Mucosa of rectum (tissue), 2 donors: Measurements from ENCODE around the gene CCR6.

Experiments used
- H3K27ac ChIP-seq, 2 donors: one replicate each; pipeline ENCODE4 v1.7.0; 2013; ENCODE audit warnings: inconsistent platforms in 2 of 2, low read depth in 2 of 2, low read length in 2 of 2
- H3K27me3 ChIP-seq, 2 donors: one replicate each; pipeline ENCODE4 v1.7.0; 2013; ENCODE audit warnings: low read length in 2 of 2; ENCODE audit not compliant: control insufficient read depth in 2 of 2, insufficient read depth in 2 of 2
- H3K36me3 ChIP-seq, 2 donors: one replicate each; pipeline ENCODE4 v1.7.0; 2013; ENCODE audit warnings: low read length in 2 of 2; ENCODE audit not compliant: control insufficient read depth in 2 of 2, insufficient read depth in 2 of 2
- H3K4me1 ChIP-seq, 2 donors: one replicate each; pipeline ENCODE4 v1.7.0; 2013; ENCODE audit warnings: low read length in 2 of 2, mild to moderate bottlenecking in 1 of 2; ENCODE audit not compliant: control insufficient read depth in 2 of 2, insufficient read depth in 2 of 2
- H3K4me3 ChIP-seq, 2 donors: one replicate each; pipeline ENCODE4 v1.7.0; 2013; ENCODE audit warnings: low read length in 2 of 2
- H3K9ac ChIP-seq, 2 donors: one replicate each; pipeline ENCODE4 v1.7.0; 2013; ENCODE audit warnings: low read length in 2 of 2, low read depth in 1 of 2, mild to moderate bottlenecking in 1 of 2
- H3K9me3 ChIP-seq, 2 donors: one replicate each; pipeline ENCODE4 v1.7.0; 2013; ENCODE audit warnings: low read length in 2 of 2; ENCODE audit not compliant: control insufficient read depth in 2 of 2
- donor health status: healthy.
- donor health status: Normal muscosa, but diverticular disease.

Gene CCR6

GRCh38 chr6:167118006-167118405 is 4.9 kb upstream of the CCR6 start:
- Histone ChIP-seq H3K27ac (no peak overlapping the region), H3K27me3 (peaks cover 0 to 2% of the 10 kb centered on the region in 2 donors), H3K9me3 (no peaks in the 10 kb centered on the region), H3K9ac (no peak overlapping the region), H3K4me3 (no peak overlapping the region), H3K36me3 (no peaks in the 10 kb centered on the region), H3K4me1 (peaks cover under 1 to 2% of the 10 kb centered on the region in 2 donors)

GRCh38 chr6:167118839-167119238 is 4.1 kb upstream of the CCR6 start:
- H3K4me1 ChIP-seq: peaks cover 0 to 4% of the 10 kb centered on the region in 2 donors
- H3K27ac ChIP-seq: peak overlapping the region in 1 of 2 donors; percentile 45
- H3K4me3 ChIP-seq: no peak overlapping the region
- H3K36me3 ChIP-seq: no peaks in the 10 kb centered on the region
- H3K9me3 ChIP-seq: no peaks in the 10 kb centered on the region
- H3K9ac ChIP-seq: no peak overlapping the region
- H3K27me3 ChIP-seq: peaks cover 0 to 2% of the 10 kb centered on the region in 2 donors

GRCh38 chr6:167119670-167120582 is 3.0 kb upstream of the CCR6 start:
- Histone ChIP-seq H3K27me3 (peaks cover 0 to 2% of the 10 kb centered on the region in 2 donors), H3K9me3 (no peaks in the 10 kb centered on the region), H3K36me3 (no peaks in the 10 kb centered on the region), H3K4me1 (peaks cover 0 to 4% of the 10 kb centered on the region in 2 donors), H3K4me3 (no peak overlapping the region), H3K27ac (peak overlapping the region; percentile 17 to 59), H3K9ac (no peak overlapping the region)

GRCh38 chr6:167120583-167120903 is 2.4 kb upstream of the CCR6 start:
- peaks cover 0 to 4% of the 10 kb centered on the region in 2 donors for H3K4me1 ChIP-seq
- no peak overlapping the region for H3K4me3 ChIP-seq
- peaks cover 0 to 2% of the 10 kb centered on the region in 2 donors for H3K27me3 ChIP-seq
- H3K9ac ChIP-seq: no peak overlapping the region
- H3K27ac ChIP-seq: peak overlapping the region; percentile 17 to 59
- no peaks in the 10 kb centered on the region for H3K9me3 ChIP-seq
- no peaks in the 10 kb centered on the region for H3K36me3 ChIP-seq

- peaks cover 0 to 4% of the 10 kb centered on the region in 2 donors for H3K4me1 ChIP-seq
- H3K9ac ChIP-seq: peak overlapping the region in 1 of 2 donors; percentile 14
- H3K27ac ChIP-seq: peak overlapping the region in 1 of 2 donors; percentile 59
- no peaks in the 10 kb centered on the region for H3K36me3 ChIP-seq
- H3K4me3 ChIP-seq: peak overlapping the region in 1 of 2 donors; percentile 20
- H3K9me3 ChIP-seq: no peaks in the 10 kb centered on the region
- H3K27me3 ChIP-seq: no peaks in the 10 kb centered on the region
Observed at GRCh38 chr6:167121335-167121841, 1.5 kb upstream of the CCR6 start.

- Histone ChIP-seq H3K27ac (peak overlapping the region; percentile 32 to 59), H3K36me3 (no peaks in the 10 kb centered on the region), H3K4me3 (peak overlapping the region in 1 of 2 donors; percentile 37), H3K4me1 (peaks cover 0 to 4% of the 10 kb centered on the region in 2 donors), H3K9me3 (no peaks in the 10 kb centered on the region), H3K27me3 (no peaks in the 10 kb centered on the region), H3K9ac (no peak overlapping the region)
Observed at GRCh38 chr6:167122041-167122826, 662 bp upstream of the CCR6 start.

GRCh38 chr6:167124753-167125152 is 1.9 kb downstream of the CCR6 start:
- Histone ChIP-seq H3K4me3 (peak overlapping the region in 1 of 2 donors; percentile 45), H3K27ac (no peak overlapping the region), H3K27me3 (no peaks in the 10 kb centered on the region), H3K36me3 (no peaks in the 10 kb centered on the region), H3K4me1 (peaks cover 0 to 4% of the 10 kb centered on the region in 2 donors), H3K9ac (no peak overlapping the region), H3K9me3 (no peaks in the 10 kb centered on the region)

GRCh38 chr6:167125410-167125809 is 2.5 kb downstream of the CCR6 start:
- H3K27ac ChIP-seq: no peak overlapping the region
- no peak overlapping the region for H3K9ac ChIP-seq
- peak overlapping the region in 1 of 2 donors; percentile 32 for H3K4me3 ChIP-seq
- no peaks in the 10 kb centered on the region for H3K36me3 ChIP-seq
- no peaks in the 10 kb centered on the region for H3K9me3 ChIP-seq
- H3K4me1 ChIP-seq: peaks cover 0 to 4% of the 10 kb centered on the region in 2 donors
- no peaks in the 10 kb centered on the region for H3K27me3 ChIP-seq

- Histone ChIP-seq H3K4me3 (no peak overlapping the region), H3K36me3 (no peaks in the 10 kb centered on the region), H3K9me3 (no peaks in the 10 kb centered on the region), H3K27ac (no peak overlapping the region), H3K4me1 (peaks cover 0 to 4% of the 10 kb centered on the region in 2 donors), H3K9ac (no peak overlapping the region), H3K27me3 (no peaks in the 10 kb centered on the region)
Observed at GRCh38 chr6:167125855-167126349, 3.0 kb downstream of the CCR6 start.
